BLaER1 treated with 17β-estradiol and CSF1 and Interleukin-3, amounts not matched to agents 10 nM and 100 nM (cell line): ENCODE results near the gene ANKDD1A.

ENCODE experiments used
- H3K27ac ChIP-seq, 11 experiments: shearing (Covaris generic); formaldehyde crosslinking; 2 replicates each; pipeline ENCODE4 v1.8.1; 2022
- H3K27me3 ChIP-seq, 11 experiments: shearing (Covaris generic); formaldehyde crosslinking; 2 replicates each; pipeline ENCODE4 v1.8.1; 2022
- H3K36me3 ChIP-seq, 11 experiments: shearing (Covaris generic); formaldehyde crosslinking; 2 replicates each; pipeline ENCODE4 v1.8.1; 2022
- H3K4me1 ChIP-seq, 10 experiments: shearing (Covaris generic); formaldehyde crosslinking; 2 replicates each; pipeline ENCODE4 v1.8.1; 2022
- H3K4me2 ChIP-seq, 11 experiments: shearing (Covaris generic); formaldehyde crosslinking; 2 replicates each; pipeline ENCODE4 v1.8.1; 2022
- H3K4me3 ChIP-seq, 10 experiments: shearing (Covaris generic); formaldehyde crosslinking; 2 replicates each; pipeline ENCODE4 v1.8.1; 2022
- H3K9ac ChIP-seq, 11 experiments: shearing (Covaris generic); formaldehyde crosslinking; 2 replicates each; pipeline ENCODE4 v1.8.1; 2022
- H3K9me3 ChIP-seq, 11 experiments: shearing (Covaris generic); formaldehyde crosslinking; replicated peaks in 1 of 11; 2 replicates each; pipeline ENCODE4 v1.8.1; 2022
- H4K20me1 ChIP-seq, 11 experiments: shearing (Covaris generic); formaldehyde crosslinking; 2 replicates each; pipeline ENCODE4 v1.8.1; 2022
- Cebpa-rat ChIP-seq, 11 experiments: shearing (Covaris generic); IDR thresholded peaks; 2 replicates each; pipeline ENCODE4 v1.8.1; 2022

The ANKDD1A gene

DNA sequence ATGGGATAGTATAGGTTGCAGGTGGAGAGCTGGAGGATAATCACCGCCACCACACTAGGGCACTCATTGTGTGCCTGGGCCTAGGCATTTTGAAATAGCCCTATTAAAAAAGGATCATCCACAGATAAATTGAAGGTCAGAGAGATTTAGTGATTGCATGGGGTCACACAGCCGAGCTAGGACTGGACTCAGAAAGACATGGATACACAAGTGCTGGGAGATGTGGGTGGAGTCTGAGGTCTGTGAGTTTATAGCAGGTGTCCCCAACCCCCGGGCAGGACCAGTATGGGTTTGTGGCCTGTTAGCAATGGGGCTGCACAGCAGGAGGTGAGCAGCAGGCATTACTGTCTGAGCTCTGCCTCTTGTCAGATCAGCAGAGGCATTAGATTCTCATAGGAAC is 5.3 kb upstream of the ANKDD1A start:
- no peak overlapping the region; a peak in 1 of 22 replicates for H3K27ac ChIP-seq
- peak overlapping the region in 1 of 11 experiments; percentile 92; a peak in 1 of 22 replicates for H3K4me2 ChIP-seq
- H3K27me3 ChIP-seq = peaks cover 0 to 4% (median 0%) of the 10 kb centered on the region in 11 experiments; a peak in 3 of 22 replicates
- H3K9ac ChIP-seq = no peak overlapping the region
- TF ChIP-seq Cebpa-rat (IDR thresholded peaks at IDR 0.05) = no peak
- no peak overlapping the region for H3K4me3 ChIP-seq
- H3K4me1 ChIP-seq = peaks cover 4 to 53% (median 19%) of the 10 kb centered on the region in 10 experiments; a peak in 17 of 20 replicates
- peaks cover 3 to 5% (median 4%) of the 10 kb centered on the region in 11 experiments for H3K9me3 ChIP-seq
- no peaks in the 10 kb centered on the region for H4K20me1 ChIP-seq
- H3K36me3 ChIP-seq = peaks cover 0 to under 1% (median 0%) of the 10 kb centered on the region in 11 experiments; a peak in 2 of 22 replicates

DNA sequence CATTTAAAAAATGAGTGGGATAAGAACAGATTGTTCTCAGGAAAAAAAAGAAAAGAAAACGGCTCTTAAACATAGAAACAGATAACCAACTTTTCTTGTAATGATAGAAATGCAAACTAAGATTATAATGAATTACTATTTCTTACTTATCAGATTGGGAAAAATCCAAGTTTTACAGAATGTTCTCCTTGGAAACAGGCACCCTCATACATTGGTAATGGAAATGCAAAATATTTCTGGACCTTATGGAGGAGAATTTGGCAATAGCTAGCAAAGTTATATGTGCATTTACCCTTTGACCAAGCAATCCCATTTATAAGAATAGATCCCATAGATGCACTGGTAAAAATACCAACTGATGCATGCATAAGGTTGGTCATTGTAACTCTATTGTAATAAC is 3.7 kb upstream of the ANKDD1A start:
- TF ChIP-seq Cebpa-rat (IDR thresholded peaks at IDR 0.05) = no peak
- Histone ChIP-seq H3K4me2 (no peak overlapping the region), H3K9ac (no peak overlapping the region), H3K4me1 (peaks cover 10 to 46% (median 25%) of the 10 kb centered on the region in 10 experiments; a peak in 18 of 20 replicates), H4K20me1 (no peaks in the 10 kb centered on the region), H3K36me3 (no peaks in the 10 kb centered on the region), H3K27ac (no peak overlapping the region), H3K27me3 (peaks cover 0 to 5% (median 0%) of the 10 kb centered on the region in 11 experiments; a peak in 5 of 22 replicates), H3K9me3 (no peaks in the 10 kb centered on the region), H3K4me3 (no peak overlapping the region)

DNA sequence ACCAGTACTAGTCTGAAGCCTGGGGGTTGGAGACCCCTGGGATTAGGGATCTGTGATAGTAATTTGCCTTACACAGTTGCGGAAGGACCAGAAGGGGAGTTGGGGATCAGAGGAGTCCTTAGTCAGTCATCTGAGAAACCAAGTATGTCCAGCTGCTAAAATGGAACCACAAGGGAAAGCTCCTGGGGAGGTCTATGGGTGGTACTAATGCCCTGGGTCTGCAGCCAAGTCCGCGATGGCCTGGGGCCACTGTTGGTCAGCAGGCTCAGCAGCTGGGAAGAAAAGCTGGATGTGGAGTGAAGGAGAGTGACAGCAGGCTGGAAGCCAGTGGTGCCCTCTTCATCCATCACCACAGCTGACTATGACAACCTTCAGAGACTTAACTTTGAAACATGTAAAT is 2.2 kb upstream of the ANKDD1A start:
- H3K36me3 ChIP-seq = no peaks in the 10 kb centered on the region
- no peak overlapping the region for H3K4me3 ChIP-seq
- peaks cover 10 to 31% (median 22%) of the 10 kb centered on the region in 10 experiments; a peak in 18 of 20 replicates for H3K4me1 ChIP-seq
- H3K27me3 ChIP-seq = peaks cover 0 to 5% (median 0%) of the 10 kb centered on the region in 11 experiments; a peak in 5 of 22 replicates
- no peak for TF ChIP-seq Cebpa-rat (IDR thresholded peaks at IDR 0.05)
- H3K9me3 ChIP-seq = no peaks in the 10 kb centered on the region
- no peak overlapping the region for H3K27ac ChIP-seq
- no peak overlapping the region for H3K9ac ChIP-seq
- peak overlapping the region in 1 of 11 experiments; percentile 9; a peak in 1 of 22 replicates for H3K4me2 ChIP-seq
- H4K20me1 ChIP-seq = no peaks in the 10 kb centered on the region

DNA sequence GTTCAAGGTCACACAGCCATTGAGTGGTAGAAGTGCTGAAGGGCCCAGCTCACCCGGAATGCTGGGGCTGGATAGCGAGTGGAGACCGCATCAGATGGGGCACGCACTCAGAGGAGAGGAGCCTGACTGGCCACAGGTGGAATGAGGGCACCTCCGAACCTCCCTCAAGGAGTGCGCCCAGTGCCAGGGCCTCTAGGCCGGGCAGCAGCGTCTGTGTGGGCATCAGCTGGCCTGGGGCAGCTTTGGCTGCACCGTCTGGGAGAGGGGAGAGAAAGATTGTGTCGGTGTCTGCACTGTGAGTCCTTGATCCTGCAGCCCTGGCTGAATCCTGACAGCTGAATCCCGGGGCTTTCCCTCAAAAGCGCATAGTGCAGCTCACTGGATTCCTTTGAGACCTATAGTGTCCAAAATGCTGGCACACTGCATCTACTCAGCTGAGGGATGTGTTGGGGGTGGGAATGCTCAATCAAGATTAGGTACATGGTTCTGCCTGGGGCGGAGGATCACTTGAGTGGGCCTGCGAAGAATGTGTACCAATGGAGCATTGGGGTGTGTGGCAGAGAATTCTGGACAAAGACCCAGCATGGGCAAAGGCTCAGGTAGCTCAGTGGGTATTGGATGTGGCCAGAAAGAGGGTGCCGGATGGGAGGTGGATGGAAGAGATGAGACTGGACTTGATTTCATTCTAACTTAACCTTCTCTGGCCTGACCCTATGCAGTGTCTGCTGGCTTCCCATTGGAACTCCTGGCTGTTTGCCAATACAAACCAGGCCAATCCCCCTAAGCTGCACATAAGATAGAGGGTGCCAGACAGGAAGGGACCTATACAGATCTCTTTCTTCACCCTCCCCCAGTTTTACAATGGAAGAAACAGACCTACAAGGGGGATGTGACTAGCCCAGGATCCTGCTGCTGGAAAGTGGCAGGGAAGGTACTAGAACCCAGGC is 950 bp downstream of the ANKDD1A start:
- no peak overlapping the region for H3K9ac ChIP-seq
- H3K4me3 ChIP-seq = peak overlapping the region in 1 of 10 experiments; percentile 65; a peak in 1 of 20 replicates
- peaks cover 5 to 41% (median 35%) of the 10 kb centered on the region in 10 experiments; a peak in 19 of 20 replicates for H3K4me1 ChIP-seq
- no peak for TF ChIP-seq Cebpa-rat (IDR thresholded peaks at IDR 0.05)
- H3K9me3 ChIP-seq = no peaks in the 10 kb centered on the region
- H4K20me1 ChIP-seq = no peaks in the 10 kb centered on the region
- no peaks in the 10 kb centered on the region for H3K36me3 ChIP-seq
- peak overlapping the region in 10 of 11 experiments; percentile 63 to 94 (median 88); a peak in 16 of 22 replicates for H3K4me2 ChIP-seq
- H3K27ac ChIP-seq = no peak overlapping the region
- peaks cover 0 to 5% (median 0%) of the 10 kb centered on the region in 11 experiments; a peak in 5 of 22 replicates for H3K27me3 ChIP-seq

DNA sequence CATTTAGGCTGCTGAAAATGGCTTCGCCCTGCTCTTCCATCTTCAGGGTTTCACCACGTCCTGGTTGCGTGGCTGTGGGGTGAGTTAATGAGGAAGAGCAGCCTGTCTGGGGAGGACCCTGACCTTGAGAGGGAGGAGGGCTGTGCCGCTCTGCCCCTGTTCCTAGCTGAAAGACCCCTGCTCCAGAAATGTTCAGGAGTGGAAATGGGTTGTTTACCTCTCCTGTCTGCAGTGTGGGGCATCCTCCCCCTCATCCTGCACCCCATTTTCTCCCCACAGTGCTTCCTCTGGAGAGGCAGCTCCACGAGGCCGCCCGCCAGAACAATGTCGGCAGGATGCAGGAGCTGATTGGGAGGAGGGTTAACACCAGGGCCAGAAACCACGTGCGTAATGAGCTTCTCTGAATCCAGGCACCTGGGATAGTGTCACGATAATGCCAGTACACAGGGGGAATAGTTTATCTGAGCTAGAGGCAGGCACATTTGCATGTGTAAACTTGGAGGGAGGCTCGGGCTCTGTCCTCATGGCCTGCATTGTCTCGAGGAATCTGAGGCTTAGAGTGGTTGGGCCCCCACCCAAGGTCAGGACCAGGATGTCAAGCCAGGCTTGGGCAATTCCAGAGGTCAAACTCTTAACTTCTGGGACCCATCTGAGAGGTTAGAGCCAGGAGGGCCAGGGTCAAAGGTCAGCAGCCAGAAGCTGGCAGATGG is 4.0 kb downstream of the ANKDD1A start:
- Histone ChIP-seq H3K9ac (no peak overlapping the region), H3K27me3 (peaks cover 0 to 5% (median 0%) of the 10 kb centered on the region in 11 experiments; a peak in 5 of 22 replicates), H3K4me1 (peaks cover 5 to 41% (median 34%) of the 10 kb centered on the region in 10 experiments; a peak in 19 of 20 replicates), H4K20me1 (no peaks in the 10 kb centered on the region), H3K36me3 (no peaks in the 10 kb centered on the region), H3K4me2 (peak overlapping the region in 9 of 11 experiments; percentile 32 to 52 (median 43); a peak in 13 of 22 replicates), H3K27ac (no peak overlapping the region), H3K9me3 (no peaks in the 10 kb centered on the region), H3K4me3 (no peak overlapping the region)
- TF ChIP-seq Cebpa-rat (IDR thresholded peaks at IDR 0.05) = no peak

DNA sequence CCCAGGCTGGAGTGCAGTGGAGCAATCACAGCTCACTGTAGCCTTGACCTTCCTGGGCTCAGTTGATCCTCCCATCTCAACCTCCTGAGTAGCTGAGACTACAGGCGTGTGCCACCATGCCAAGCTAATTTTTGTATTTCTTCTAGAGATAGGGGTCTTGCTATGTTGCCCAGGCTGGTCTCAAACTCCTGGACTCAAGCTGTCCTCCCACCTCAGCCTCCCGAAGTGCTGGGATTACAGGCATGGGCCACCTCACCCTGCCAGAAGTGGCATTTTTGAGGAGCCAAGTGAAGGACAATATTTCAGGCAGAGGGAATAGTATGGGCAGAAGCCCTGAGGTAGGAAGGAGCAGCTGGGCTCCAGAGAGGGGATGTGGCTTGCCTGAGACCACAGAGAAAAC is 4.7 kb downstream of the ANKDD1A start:
- Histone ChIP-seq H4K20me1 (no peaks in the 10 kb centered on the region), H3K27ac (no peak overlapping the region), H3K9me3 (no peaks in the 10 kb centered on the region), H3K9ac (0 out of 22 replicates have a peak overlapping the region, but pooled peaks of 1 of the 11 experiments have one; percentile 17), H3K4me2 (peak overlapping the region in 8 of 11 experiments; percentile 20 to 52 (median 42); a peak in 16 of 22 replicates), H3K4me3 (no peak overlapping the region), H3K36me3 (no peaks in the 10 kb centered on the region), H3K4me1 (peaks cover 2 to 36% (median 29%) of the 10 kb centered on the region in 10 experiments; a peak in 19 of 20 replicates), H3K27me3 (peaks cover 0 to 5% (median 0%) of the 10 kb centered on the region in 11 experiments; a peak in 5 of 22 replicates)
- no peak for TF ChIP-seq Cebpa-rat (IDR thresholded peaks at IDR 0.05)

DNA sequence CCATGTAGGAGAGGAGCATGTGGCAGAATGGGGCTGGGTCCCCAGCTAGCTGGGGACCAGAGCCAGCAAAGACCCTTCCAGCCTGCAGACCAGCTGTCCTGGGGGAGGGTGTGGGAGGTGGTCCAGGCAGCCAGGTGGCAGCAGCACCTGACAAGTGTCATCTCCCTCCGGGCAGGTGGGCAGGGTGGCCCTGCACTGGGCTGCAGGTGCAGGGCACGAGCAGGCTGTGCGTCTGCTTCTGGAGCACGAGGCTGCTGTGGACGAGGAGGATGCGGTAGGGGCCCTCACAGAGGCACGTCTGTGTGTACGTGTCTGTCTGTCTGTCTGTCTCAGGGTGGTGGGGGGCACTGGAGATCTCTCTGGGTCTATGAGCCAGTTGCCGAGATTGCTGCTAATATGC is 5.5 kb downstream of the ANKDD1A start:
- no peak overlapping the region for H3K9ac ChIP-seq
- H3K9me3 ChIP-seq = no peaks in the 10 kb centered on the region
- peaks cover 0 to 29% (median 24%) of the 10 kb centered on the region in 10 experiments; a peak in 16 of 20 replicates for H3K4me1 ChIP-seq
- H3K27ac ChIP-seq = no peak overlapping the region
- TF ChIP-seq Cebpa-rat (IDR thresholded peaks at IDR 0.05) = no peak
- no peaks in the 10 kb centered on the region for H3K27me3 ChIP-seq
- H4K20me1 ChIP-seq = no peaks in the 10 kb centered on the region
- H3K4me2 ChIP-seq = peak overlapping the region in 9 of 11 experiments; percentile 20 to 52 (median 41); a peak in 16 of 22 replicates
- no peaks in the 10 kb centered on the region for H3K36me3 ChIP-seq
- no peak overlapping the region for H3K4me3 ChIP-seq

DNA sequence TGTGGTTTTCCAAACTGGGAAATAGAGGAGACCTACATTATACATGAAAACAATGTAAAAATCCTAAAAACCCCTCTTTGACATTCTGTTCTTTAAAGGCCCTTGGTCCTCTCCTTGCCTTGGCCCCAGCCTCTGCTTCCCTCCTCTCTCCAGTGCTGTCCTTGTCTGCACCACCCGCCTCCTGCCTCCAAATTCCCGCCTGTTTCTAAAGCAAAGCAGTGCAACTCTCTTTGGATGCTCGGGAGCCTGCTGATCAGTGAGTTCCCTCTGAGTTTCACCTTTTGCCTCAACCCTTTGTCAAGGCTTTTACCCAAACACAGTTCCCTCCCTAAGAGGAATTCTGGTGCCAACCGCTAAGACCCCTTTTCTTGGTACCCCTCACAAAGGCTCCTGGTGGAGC is 8.0 kb downstream of the ANKDD1A start:
- Histone ChIP-seq H3K9me3 (no peaks in the 10 kb centered on the region), H4K20me1 (no peaks in the 10 kb centered on the region), H3K27me3 (no peaks in the 10 kb centered on the region), H3K9ac (no peak overlapping the region), H3K4me3 (no peak overlapping the region), H3K27ac (no peak overlapping the region), H3K36me3 (no peaks in the 10 kb centered on the region), H3K4me2 (no peak overlapping the region), H3K4me1 (peaks cover 1 to 28% (median 23%) of the 10 kb centered on the region in 10 experiments)
- TF ChIP-seq Cebpa-rat (IDR thresholded peaks at IDR 0.05) = no peak
